Right renal pelvis (tissue), 4 donors: Measurements from ENCODE around the gene TMEM184A. TPM values are rescaled to one million over a fixed set of nuclear protein-coding genes. Genes with fewer than 3 reads are reported as not detected.

Experiments
- DNase-seq, 4 donors: peaks; one replicate each; pipeline ENCODE4 v3.0.0-alpha.2; 2013; ENCODE audit warnings: low read depth in 4 of 4, low spot score in 3 of 4, missing footprints in 1 of 4
- polyA plus RNA-seq, 4 donors: library from polyadenylated mRNA; unstranded; fragments of 120-200 nt; gene quantifications; one replicate each; pipeline ENCODE4 v1.2.1, GENCODE V29; 2013; ENCODE audit not compliant: insufficient read length in 4 of 4

The TMEM184A gene
- polyA plus RNA-seq, 4 donors: 6.0 to 9.1 (median 7.4) TPM

DNA sequence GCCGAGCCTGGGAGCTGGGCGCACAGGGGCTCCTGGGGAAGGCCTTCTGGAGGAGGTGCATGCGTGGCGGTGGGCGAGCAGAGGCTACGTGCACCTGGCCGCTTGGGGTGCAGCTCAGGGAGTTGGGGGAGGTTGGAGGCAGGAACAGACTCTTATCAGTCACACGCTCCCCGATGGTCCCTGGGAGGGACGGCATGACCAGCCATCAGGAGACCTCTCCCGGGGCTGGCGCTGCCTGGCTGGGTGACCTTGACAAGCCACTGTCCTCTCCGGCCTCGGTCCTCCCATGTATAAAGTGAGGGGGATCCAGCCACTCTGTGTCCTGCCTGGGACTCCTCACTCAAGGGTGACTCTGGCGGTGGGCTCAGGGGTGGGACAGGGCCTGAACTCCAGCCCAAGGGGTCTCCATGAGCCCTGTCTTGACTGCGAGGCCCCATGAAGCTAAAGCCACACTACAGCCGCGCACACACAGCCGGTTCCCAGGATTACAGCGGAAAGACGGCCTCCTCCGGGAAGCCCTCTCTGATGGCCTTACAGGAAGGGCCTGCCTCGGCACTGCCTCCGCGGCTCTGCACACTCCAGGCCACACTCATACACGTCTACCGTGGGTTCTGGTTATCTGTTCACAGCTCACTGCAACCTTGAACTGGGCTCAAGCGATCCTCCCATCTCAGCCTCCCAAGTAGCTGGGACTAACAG is 2.3 kb downstream of the TMEM184A start:
- DNase-seq: no peak

DNA sequence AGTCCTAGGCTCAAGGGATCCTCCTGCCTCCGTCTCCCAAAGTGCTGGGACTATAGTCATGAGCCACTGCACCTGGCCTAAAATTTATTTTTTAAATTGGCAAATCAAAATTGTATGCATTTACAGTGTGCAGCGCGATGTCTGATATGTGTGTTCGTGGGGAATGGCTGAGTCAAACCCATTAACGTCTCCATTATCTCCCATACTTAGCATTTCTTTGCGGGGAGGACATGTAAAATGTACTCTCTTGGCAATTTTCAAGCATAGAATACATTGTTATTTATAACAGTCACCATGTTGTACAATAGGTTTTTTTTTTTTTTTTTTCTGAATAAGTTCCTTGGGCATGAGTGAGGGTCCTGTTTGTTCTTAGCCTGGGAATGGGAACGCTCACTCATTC is 3.8 kb downstream of the TMEM184A start:
- no peak for DNase-seq

DNA sequence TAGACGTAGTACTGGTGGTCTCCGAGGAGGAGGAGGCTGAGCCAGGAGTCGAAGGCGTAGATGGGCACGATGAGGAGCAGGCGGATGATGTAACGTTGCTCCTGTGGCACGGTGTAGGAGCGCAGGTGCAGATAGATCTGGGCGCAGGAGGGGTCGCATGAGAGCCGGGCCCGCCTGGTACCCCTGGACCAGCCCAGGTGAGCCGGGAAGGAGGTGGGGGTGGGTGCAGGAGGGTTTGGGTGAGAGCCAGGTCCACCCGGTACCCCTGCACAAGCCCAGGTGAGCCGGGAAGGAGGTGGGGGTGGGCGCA is 5.2 kb downstream of the TMEM184A start:
- DNase-seq: no peak

DNA sequence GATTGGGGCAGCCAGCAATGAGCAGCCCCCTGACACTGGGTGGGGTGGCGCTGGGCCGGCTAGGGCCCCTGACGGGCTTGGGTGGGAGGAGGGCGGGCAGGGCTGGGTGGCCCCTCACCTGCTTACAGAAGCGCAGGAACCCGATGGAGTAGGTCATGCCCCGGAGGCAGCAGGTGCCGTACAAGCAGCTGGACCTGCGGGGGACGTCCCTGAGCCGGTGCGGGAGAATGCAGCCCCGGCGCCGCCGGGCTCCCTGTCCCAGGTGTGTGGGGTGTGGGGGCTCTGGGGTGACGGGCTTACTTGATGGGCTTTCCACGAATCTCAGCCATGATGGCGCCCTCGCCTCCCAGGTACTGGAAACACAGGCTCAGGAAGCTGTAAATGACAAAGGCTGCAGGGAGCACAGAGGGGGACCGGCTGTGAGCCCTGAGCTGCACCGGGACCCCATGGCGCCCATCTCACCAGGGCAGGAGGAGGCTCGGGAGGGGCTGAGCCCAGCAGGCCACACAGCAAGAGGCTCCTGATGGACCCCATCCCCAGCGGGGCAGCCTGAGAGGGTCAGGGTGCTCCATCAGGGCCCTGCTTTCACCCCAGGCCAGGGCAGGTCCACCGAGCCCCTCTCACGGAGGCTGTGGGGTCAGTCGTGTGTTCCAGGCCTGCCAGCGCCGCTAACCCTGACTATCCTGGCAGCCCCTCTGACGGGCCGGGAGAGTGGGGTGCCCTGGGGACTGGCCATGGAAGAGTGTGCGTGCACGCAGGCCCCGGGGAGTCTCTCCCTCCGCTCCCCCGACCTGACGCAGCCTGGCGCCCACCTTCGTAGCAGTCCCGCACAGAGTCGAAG is 5.8 kb downstream of the TMEM184A start:
- DNase-seq: no peak

DNA sequence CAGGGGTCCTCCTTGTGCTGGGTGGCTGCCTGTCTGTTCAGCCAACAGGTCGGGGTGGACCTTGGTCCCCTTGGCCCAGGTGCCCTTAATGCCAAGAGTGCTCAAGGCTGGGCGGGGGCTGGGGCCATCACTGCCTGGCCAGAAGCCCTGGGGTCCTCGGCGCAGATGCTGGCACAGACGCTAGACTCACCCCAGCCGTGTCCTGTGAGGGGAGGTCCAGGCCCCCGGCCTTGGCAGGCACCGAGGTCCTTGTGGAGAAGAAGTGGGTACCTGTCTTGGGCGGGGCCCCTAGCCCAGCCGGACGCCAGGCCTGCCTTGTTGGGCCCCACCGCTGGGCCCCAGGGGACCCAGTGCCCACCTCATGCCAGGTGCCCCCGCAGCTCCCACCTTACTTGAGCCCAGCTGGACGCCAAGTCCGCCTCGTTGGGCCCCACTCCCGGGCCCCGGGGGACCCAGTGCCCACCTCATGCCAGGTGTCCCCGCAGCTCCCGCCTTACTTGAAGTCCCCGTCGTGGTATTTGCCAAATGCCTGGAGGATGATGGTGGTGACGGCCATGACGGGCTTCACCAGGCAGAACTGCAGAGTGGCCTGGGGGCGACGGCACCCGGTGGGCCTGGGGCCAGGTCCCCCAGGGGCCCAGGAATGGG is 6.5 kb downstream of the TMEM184A start:
- no peak for DNase-seq

DNA sequence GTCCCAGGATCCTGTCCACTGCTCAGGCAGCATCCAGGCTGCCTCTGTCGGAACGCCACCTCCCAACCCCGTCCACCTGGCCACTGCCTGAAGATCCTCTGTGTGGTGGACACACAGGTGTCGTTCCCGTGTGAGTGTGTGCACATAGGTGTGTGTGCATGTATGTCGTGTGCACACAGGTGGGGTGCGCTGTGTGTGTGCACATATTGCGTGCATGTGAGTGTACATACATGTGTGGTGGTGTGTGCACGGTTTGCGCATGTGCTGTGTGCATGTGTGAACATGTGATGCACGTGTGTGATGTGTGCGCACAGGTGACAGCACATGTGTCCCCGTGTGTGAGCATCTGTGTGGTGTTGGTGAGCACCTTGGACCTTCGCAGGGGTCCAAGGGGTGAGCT is 7.1 kb downstream of the TMEM184A start:
- no peak for DNase-seq

DNA sequence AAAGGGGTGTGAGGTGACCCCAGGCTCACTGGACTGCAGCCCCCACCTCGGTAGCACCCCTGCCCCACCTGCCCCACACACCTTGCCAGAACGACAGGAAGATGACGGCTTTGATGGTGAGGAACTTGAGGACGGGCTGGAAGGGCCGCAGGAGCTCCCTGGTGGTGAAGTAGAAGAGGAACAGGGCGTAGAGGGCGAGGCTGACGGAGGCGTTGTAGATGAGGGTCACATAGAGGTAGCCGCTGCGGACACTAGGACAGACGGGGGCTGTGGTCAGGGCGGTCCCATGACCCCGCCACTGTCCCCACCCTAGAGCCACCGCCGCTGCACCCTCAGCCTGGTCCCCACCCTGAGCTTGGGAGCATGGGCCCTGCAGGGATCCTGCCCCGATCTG is 7.6 kb downstream of the TMEM184A start:
- DNase-seq: no peak

DNA sequence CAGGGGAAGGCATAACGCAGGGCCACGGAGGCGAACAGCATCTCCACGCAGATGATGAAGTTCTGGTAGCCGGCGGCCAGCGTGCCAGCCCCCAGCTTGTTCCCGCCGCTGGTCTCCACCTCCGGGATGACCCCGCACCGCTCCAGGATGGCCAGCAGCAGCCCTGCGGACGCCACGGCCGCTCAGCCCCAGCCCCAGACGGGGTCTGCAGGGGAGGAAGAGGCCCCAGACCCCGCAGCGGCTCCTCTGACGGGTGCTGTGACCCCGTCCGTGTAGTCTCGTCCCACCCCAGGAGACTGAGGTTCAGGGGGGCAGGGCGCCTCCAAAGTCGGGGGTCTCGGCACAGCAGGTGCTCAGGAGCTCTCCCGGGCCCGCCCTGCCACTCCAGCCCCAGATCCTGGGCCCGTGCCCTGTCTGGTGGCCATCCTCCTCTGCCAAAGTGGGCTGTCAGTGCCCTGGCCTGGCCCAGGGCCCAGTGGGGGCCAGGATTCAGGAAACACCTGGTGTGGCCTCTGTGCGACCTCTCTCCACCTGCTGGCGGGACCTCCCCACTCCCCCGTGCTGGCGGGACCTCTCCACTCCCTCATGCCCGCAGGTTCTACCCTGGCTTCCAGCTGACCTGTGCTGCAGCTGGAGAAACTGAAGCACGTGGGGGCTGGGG is 8.1 kb downstream of the TMEM184A start:
- DNase-seq: no peak

DNA sequence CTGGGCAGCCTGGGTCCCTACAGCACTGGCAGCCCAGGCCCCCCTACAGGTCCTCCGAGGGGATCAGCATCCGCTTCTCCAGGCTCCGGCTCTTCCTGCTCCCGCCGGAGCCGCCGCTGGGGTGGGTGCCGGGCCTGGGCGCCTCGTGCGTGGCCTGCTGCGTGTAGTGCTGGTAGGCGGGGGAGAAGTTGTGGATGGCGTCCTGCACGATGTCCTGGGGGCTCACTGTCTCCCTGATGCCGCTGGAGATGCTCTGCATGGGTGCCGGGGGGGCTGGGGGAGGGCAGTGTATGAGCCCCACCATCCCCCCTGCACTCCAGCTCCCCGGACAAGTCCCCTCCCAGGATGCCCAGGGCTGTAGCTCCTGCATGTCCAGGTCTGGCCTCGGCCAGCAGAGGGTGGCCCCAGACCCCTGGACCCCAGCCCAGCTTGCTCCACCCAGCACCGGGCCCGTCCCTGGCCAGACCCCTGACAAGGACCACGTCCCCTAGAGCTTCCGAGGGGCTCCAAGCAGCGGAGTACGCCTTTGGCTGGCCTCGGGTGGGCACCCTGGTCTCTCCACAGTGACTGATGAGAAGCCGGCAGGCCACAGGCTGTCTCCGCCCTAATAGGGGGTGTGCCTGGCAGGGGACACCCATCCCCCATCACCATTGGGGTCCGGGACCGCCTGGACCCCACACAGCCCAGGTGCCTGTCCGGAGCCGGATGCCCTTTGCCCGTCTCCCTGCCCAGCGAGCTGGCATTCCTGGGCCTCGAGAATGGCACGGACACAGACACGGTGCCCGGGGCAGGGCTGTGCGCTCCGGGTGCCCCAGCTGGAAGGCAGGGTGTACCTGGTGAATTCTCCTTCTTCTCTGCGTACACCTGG is 8.9 kb downstream of the TMEM184A start:
- DNase-seq: no peak

DNA sequence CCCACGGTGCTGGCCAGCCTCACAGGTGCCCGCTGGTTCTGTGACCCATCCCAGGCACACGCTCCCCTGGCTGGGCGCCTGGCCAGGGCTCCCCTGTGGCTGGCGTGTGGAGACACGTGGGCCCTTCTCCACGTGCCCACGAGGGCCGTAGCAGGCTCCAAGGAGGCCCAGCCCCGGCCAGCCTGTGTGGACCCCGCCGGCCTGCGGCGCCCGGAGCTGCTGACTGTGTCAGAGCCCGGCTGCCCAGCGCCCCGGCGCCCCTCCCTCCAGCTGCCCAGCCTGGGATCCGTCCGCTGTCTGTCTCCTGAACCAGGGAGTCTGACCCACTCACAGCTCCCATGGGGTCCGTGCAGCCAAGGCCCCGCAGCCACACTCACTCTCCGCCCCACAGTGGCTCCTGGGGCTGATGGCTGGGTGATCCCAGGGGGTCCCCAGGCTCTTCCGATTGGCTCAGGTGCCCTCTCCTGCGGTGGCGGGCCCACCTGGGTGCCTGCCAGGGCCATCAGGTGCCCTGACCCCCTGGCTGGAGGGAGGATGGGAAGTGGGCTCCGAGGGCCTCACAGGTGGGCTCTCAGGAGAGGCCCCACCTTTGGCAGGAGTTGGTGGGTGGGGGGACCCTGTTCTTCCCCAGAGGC is 9.6 kb downstream of the TMEM184A start:
- no peak for DNase-seq

DNA sequence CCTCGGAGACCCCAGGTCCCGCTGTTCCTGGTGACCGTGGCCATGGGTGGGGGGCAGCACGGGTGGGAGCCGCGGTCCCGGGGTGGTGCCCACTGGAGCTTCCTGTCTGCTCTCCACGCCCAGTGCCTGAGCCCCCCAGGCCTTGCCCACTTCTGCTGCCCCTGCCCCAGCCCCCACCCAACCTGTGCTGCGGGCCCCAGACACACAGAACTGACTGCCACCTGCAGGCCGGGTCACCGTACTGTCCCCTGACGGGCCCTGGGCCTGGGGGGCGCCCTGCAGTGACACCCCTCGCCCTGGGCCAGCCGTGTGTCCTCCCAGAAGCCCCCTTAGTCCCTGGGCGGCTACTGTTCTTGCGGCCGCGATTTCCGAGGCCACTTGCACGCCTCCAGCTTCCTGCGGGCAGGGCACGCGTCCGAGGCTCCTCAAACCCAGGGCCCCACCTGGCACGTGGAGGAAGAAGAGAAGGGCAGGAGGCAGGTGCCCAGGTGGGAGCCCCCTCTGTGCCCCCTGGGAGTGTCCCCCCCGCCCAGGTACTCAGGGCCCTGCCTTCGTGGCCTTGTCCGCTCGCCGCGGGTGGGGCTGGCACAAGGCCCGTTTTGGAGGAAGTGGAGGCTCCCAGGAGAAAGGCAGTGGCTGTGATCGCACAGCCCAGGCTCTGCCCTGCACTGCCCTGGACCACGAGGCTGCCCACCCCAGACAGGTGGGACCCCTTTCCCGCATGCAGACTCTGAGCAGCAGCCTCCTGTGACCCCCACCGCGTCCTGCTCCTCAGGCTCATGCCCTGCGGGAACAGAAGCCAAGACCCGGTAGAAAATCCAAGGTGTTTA is 10.4 kb downstream of the TMEM184A start:
- DNase-seq: no peak

DNA sequence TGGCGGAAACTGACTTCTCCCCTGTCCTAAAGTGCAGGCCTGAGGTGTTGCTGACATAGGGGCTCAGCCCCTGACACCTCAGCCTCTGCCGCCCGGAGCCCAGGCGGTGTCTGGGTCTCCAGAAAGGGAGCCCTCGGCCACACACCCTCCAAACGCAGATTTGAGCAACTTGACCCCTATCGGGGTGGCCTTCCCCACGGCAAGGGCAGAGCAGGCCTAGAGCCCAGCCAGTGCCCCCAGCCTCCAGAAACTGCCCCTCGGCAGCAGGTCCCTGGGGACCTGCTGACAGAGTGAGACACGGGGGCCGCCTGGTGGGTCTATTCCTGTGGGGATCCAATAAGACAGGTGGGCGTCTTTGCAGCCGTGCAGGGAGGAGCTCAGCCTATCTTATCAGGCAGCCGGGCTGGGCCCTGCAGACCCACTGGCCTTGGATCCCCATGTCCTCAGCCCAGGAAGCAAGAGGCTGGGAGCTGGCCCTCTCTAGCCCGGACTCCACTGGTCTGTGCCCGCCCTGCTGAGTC is 11.0 kb downstream of the TMEM184A start:
- no peak for DNase-seq

DNA sequence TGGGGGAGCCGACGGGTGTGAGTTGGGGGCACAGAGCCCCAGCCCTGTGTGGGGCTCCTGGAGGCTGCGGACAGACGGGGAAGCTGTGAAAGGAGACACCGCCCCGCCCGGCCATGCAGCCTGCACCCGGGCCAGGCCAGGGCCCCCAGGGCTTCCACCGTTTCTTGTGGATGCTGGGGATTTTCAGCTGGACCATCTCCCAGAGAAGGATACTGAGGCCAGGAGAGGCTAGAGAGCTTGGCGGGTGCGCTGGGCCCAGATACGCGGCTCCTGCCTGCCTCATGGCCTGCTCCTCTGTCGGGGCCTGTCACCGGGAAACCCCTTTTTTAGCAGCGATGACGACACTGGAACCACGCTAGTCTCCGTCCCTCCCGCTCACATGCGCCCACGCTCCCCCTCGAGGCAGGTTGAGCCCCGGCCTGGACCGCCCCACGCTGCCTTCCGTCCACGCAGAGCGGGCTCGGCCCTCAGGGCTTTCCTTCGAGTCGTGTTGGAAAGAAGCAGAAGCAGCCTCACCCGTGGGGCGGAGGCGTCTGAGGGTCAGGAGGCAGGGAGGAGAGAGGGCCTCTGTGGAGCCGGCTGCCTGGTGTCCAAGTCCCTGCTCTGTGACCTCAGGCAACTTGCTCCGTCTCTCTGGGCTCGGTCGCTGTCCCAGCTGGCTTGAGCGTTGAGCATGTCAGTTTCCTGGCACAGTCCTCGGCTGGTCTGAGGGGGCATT is 11.7 kb downstream of the TMEM184A start:
- DNase-seq: no peak

DNA sequence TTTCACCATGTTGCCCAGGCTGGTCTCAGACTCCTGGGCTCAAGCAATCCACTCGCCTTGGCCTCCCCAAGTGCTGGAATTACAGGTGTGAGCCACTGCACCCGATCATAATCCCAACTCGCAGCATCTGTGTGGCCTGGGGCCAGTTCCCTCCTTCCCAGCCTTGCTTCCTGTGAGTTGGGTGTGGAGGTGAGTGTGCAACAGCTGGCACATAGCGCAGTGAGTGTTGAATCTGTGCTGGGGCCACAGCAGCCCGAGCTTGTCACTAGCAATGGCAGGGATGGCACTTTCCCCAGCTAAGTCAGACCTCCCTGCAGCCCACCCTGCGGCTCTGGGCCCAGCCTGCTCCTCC is 12.2 kb downstream of the TMEM184A start:
- no peak for DNase-seq

DNA sequence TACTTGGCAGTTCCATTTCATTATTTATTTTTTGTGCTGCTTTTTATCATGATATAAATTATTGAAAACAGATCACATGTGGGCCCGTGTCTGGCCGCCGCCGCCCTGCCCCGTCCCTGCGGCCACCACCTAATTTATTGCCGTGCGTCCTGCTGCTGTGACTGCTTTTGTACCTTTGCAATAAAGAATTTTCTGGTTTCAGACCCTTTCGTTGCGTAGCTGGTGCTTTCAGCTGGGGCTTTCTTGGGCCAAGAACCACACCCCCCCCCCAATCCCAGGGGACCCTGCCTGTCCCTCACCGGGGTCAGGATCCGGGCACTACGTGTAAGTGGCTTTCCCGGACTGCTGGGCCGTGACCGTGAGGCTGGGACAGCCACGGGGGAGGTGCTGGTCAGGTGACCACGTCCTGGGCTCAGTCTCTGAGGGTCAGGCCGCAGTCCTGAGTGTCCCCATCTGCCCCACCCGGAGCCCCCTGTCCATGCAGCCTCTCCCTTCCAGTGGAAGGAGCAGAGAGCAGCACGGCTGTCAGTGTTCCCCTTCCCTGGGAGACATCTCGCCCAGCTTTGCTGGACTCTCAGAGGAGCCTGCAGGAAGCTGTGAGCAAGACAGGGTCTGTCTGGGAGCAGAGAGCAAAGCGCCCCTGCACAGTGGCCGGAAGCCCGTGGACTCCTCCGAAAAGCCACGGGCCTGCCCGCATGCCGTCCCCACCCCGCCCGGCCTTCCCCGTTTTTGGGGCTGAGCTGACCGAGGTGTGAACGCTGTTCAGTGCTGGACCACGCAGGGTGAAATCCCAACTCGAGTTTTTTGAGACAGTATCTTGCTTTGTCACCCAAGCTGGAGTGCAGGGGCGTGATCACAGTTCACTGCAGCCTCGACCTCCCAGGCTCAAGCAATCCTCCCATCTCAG is 12.9 kb downstream of the TMEM184A start:
- DNase-seq: no peak

DNA sequence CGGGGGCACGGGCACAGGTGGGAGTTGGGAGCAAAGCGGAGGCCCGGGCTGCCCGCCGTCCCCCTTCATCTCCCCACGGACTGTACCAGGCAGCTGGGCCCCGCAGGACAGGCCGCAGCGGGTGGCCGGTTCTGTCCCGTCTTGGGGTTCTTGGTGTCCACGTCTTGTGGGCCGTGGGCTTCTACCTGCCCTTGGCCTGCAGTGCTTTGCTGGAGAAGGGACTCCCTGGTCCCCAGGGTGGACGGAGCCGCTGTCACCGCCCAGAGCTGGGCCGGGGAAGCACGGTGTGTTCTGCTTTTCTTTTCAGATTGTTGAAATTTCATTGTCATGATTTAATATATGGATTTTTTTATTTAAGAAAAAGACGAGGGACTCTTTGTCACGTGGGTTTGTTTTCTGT is 13.7 kb downstream of the TMEM184A start:
- no peak for DNase-seq

DNA sequence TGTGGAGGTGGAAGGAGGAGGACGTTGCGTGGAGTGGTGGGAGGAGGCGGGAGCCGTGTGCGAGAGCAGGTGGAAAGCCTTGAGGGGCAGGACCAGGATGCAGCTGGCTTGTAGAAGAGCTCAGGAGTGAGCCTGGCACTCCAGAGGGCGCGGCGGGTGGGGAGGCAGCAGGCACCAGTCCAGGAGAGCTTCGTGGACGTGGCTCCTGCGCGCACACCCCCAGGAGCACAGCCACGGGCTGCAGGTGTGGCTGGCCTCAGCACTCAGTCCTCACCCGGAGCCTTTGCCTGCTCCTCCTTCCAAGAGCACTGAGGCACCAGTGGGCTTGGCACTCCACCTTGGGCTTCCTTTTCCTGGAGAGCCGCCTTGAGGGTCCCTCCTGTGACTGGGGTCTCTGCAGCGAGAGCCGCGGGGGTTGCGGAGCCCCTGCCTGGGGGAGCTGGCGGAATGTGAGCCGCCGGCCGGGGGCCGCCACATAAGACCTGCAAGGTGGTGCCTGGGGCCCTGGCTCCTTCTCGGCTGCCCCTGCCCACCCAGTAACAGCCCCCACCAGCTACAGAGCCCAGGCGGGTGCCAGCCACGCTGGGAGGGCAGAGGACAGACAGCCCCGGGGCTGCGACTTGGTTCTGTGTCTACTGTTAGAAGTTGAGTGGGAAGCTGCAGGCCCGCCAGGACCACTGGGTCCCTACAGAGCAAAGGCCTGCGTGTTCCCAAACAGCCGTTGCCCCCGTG is 14.4 kb downstream of the TMEM184A start:
- DNase-seq: no peak
